NCI-H2196 (cell line): Measurements from ENCODE around the gene DIO3.

Experiments
- DNase-seq: peaks from one replicate; lab custom pipeline; 2025; ENCODE audit not compliant: unreplicated experiment; lab: John Stamatoyannopoulos, UW

The DIO3 gene

GRCh38 chr14:101595887-101596721, 34.8 kb downstream of the DIO3 start:
- DNase-seq: no peak

- no peak for DNase-seq
Measured at GRCh38 chr14:101596742-101597141, 35.4 kb downstream of the DIO3 start.

GRCh38 chr14:101598159-101598558, 36.9 kb downstream of the DIO3 start:
- DNase-seq: no peak

GRCh38 chr14:101598571-101599233, 37.4 kb downstream of the DIO3 start:
- DNase-seq: no peak

GRCh38 chr14:101599234-101599885, 38.1 kb downstream of the DIO3 start:
- DNase-seq: no peak

- no peak for DNase-seq
Measured at GRCh38 chr14:101600336-101600890, 39.1 kb downstream of the DIO3 start.

GRCh38 chr14:101600891-101601605, 39.8 kb downstream of the DIO3 start:
- no peak for DNase-seq

- DNase-seq: no peak
Measured at GRCh38 chr14:101601606-101602465, 40.5 kb downstream of the DIO3 start.

GRCh38 chr14:101602466-101602840, 41.2 kb downstream of the DIO3 start:
- no peak for DNase-seq

- DNase-seq: no peak
Measured at GRCh38 chr14:101603096-101603495, 41.8 kb downstream of the DIO3 start.

GRCh38 chr14:101604228-101604934, 43.1 kb downstream of the DIO3 start:
- no peak for DNase-seq

- DNase-seq: no peak
Measured at GRCh38 chr14:101604935-101605780, 43.9 kb downstream of the DIO3 start.

GRCh38 chr14:101605836-101606235, 44.5 kb downstream of the DIO3 start:
- DNase-seq: no peak
